Suppressor macrophage treated with lipopolysaccharide for 4 hours (primary cell): ENCODE results near the gene GCSAML.

Experiments used
- DNase-seq: peaks from one replicate; pipeline ENCODE4 v3.0.0-alpha.2; 2020

Gene GCSAML

GRCh38 chr1:247576514-247576913, 27.6 kb downstream of the GCSAML start:
- peak; percentile 69 for DNase-seq

DNA sequence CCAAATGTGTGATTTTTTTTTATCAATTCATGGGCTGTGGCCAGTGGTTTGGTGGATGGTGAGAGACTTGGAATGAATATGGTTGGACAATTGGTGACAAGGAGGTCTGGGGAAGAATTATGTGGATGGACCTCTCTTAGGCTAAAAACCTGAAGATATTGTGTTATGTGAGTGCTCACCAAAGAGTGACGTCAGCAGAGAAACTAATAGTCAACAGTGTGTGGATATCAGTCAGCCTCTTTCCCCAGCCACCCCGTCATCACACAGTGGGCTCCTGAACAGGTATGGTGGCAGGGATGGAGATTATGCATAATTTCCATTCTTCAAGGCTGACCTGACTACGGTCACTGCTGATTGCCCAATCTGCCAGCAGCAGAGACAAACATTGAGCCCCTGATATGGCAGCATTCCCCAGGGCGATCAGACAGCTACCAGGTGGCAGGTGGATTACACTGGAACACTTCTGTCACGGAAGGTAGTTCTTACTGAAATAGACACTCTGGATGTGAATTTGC, 30.1 kb downstream of the GCSAML start:
- no peak for DNase-seq

GRCh38 chr1:247588060-247588459, 39.1 kb downstream of the GCSAML start, which contains the start of gene OR2G2:
Gene OR2G2 (plus strand): TSS chr1:247588360. CDS start chr1:247588360, 0 bp downstream.
- DNase-seq = no peak

GRCh38 chr1:247605286-247605685, 56.4 kb downstream of the GCSAML start, which contains the start of gene OR2G3:
Gene OR2G3 (plus strand): TSS chr1:247605586. CDS start chr1:247605586, 0 bp downstream.
- no peak for DNase-seq

GRCh38 chr1:247613405-247613804, 64.5 kb downstream of the GCSAML start:
- DNase-seq = no peak

DNA sequence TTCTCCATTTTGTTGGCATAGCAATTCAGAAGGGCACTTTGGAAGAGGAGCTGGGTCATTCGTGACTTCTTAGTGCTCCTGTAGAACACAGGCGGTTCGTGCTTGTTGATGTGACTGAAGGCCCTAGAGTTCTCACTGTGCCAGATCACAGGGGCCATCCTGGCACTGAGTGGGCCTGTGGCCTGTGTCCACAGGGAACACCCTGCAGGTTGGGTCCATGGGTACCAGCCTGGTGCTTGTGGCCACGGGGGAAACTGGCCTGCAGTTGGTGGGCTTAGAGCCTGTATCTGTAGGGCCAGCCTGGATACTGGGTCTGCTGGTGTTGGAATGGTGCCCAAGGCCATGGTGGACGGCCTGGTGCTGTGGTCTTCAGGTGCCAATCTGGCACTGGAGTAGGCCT, 65.7 kb downstream of the GCSAML start:
- DNase-seq = no peak
